Choroid plexus epithelial cell (primary cell): ENCODE measurements around the gene PGK1.
"Not testable (repeated sequence)": the region's sequence is repeated elsewhere in the genome, so short reads cannot be mapped to it uniquely, and the experiment has no call there.

ENCODE experiments used
- DNase-seq: peaks from one replicate; pipeline ENCODE4 v3.0.0-alpha.2; 2010; ENCODE audit warnings: low read depth
- H3K4me3 ChIP-seq: 2 replicates; pipeline ENCODE4 v1.5.1; 2011; ENCODE audit warnings: low read depth, mild to moderate bottlenecking, control low read depth, low read length, moderate library complexity
- CTCF ChIP-seq: conservative IDR thresholded peaks from 2 replicates; pipeline ENCODE4 v1.5.1; 2011; ENCODE audit warnings: low read depth, mild to moderate bottlenecking, control low read depth, inconsistent platforms, low read length, moderate library complexity

The PGK1 gene

GRCh38 chrX:78129714-78130113 lies 25.7 kb downstream of the PGK1 start:
- no peak for DNase-seq
- H3K4me3 ChIP-seq: no peak overlapping the region
- no peak for TF ChIP-seq CTCF

- DNase-seq: no peak
- H3K4me3 ChIP-seq: no peak overlapping the region
- TF ChIP-seq CTCF: no peak
Measured at GRCh38 chrX:78130396-78130795, 26.3 kb downstream of the PGK1 start.

- no peak for DNase-seq
- H3K4me3 ChIP-seq: no peak overlapping the region
- TF ChIP-seq CTCF: no peak
Measured at GRCh38 chrX:78131117-78131516, 27.1 kb downstream of the PGK1 start.

- TF ChIP-seq CTCF: no peak
- DNase-seq: no peak
- no peak overlapping the region for H3K4me3 ChIP-seq
Measured at GRCh38 chrX:78133238-78133960, 29.4 kb downstream of the PGK1 start.

GRCh38 chrX:78139160-78140123 lies 35.4 kb downstream of the PGK1 start, which contains the start of gene TAF9B:
TSS of gene TAF9B (minus strand) at chrX:78139650. CDS start at chrX:78139611, 39 bp downstream.
- H3K4me3 ChIP-seq: peak within 1 kb of the TSS; percentile 84
- TF ChIP-seq CTCF: no peak
- peak; percentile 84 for DNase-seq

GRCh38 chrX:78140206-78140605 lies 36.2 kb downstream of the PGK1 start:
- no peak for DNase-seq
- TF ChIP-seq CTCF: no peak
- H3K4me3 ChIP-seq: no peak overlapping the region

- H3K4me3 ChIP-seq, DNase-seq: not testable (repeated sequence)
Measured at GRCh38 chrX:78147002-78147540, 43.0 kb downstream of the PGK1 start.

- DNase-seq, H3K4me3 ChIP-seq: not testable (repeated sequence)
Measured at GRCh38 chrX:78157373-78157772, 53.3 kb downstream of the PGK1 start.

GRCh38 chrX:78157846-78158245 lies 53.8 kb downstream of the PGK1 start:
- H3K4me3 ChIP-seq, DNase-seq: not testable (repeated sequence)

- H3K4me3 ChIP-seq, DNase-seq: not testable (repeated sequence)
Measured at GRCh38 chrX:78160711-78161110, 56.7 kb downstream of the PGK1 start.

GRCh38 chrX:78163175-78163574 lies 59.1 kb downstream of the PGK1 start:
- not testable (repeated sequence) for H3K4me3 ChIP-seq, DNase-seq
